Inflammatory macrophage (primary cell): ENCODE data around the gene C6orf58.
A peak's percentile ranks its signal among the peaks of the same experiment; 100 is the strongest.

Experiments
- DNase-seq, 2 donors: peaks; one replicate each; pipeline ENCODE4 v3.0.0-alpha.2; 2020 to 2022
- total RNA-seq, 18 experiments: gene quantifications; one replicate each; lab custom pipeline; 2026; ENCODE audit warnings: mixed read lengths in 6 of 18, inconsistent platforms in 2 of 18; lab: John Stamatoyannopoulos, UW

Gene C6orf58
- 0 to 0.20 (median 0) reads per million in 18 experiments for total RNA-seq

- DNase-seq = peak; percentile 3 to 17
These were observed at the start of gene C6orf58 for GRCh38 chr6:127576874-127577273. C6orf58 (plus strand) TSS chr6:127577174; CDS start chr6:127577186, 12 bp downstream.

GRCh38 chr6:127533011-127533410, 44.0 kb upstream of the C6orf58 start:
- peak in 1 of 2 donors; percentile 59 for DNase-seq

- DNase-seq = peak; percentile 21 to 79
These were observed 43.2 kb upstream of the C6orf58 start for GRCh38 chr6:127533736-127534135.

GRCh38 chr6:127538750-127539264, 38.2 kb upstream of the C6orf58 start:
- DNase-seq = no peak

GRCh38 chr6:127539272-127539671, 37.7 kb upstream of the C6orf58 start:
- peak in 1 of 2 donors; percentile 62 for DNase-seq

- no peak for DNase-seq
These were observed 29.8 kb upstream of the C6orf58 start for GRCh38 chr6:127547215-127547614.

GRCh38 chr6:127547904-127548649, 28.9 kb upstream of the C6orf58 start:
- no peak for DNase-seq

- DNase-seq = no peak
These were observed 26.6 kb upstream of the C6orf58 start for GRCh38 chr6:127550403-127550802.

- no peak for DNase-seq
These were observed 22.5 kb upstream of the C6orf58 start for GRCh38 chr6:127554435-127555006.

GRCh38 chr6:127561660-127562059, 15.3 kb upstream of the C6orf58 start:
- DNase-seq = no peak

- DNase-seq = no peak
These were observed 12.2 kb upstream of the C6orf58 start for GRCh38 chr6:127564761-127565160.

- DNase-seq = no peak
These were observed 10.9 kb upstream of the C6orf58 start for GRCh38 chr6:127566119-127566518.

- DNase-seq = no peak
These were observed 10.3 kb upstream of the C6orf58 start for GRCh38 chr6:127566651-127567050.

GRCh38 chr6:127567476-127567875, 9.5 kb upstream of the C6orf58 start:
- DNase-seq = no peak

GRCh38 chr6:127570739-127571389, 6.1 kb upstream of the C6orf58 start:
- no peak for DNase-seq

- DNase-seq = no peak
These were observed 1.9 kb downstream of the C6orf58 start for GRCh38 chr6:127578900-127579299.

- no peak for DNase-seq
These were observed 4.6 kb downstream of the C6orf58 start for GRCh38 chr6:127581576-127581975.

GRCh38 chr6:127582777-127583462, 5.9 kb downstream of the C6orf58 start:
- peak in 1 of 2 donors; percentile 2 for DNase-seq

- no peak for DNase-seq
These were observed 8.1 kb downstream of the C6orf58 start for GRCh38 chr6:127585123-127585522.

- no peak for DNase-seq
These were observed 9.4 kb downstream of the C6orf58 start for GRCh38 chr6:127586372-127586771.

GRCh38 chr6:127587875-127588274, 10.9 kb downstream of the C6orf58 start:
- no peak for DNase-seq

- DNase-seq = no peak
These were observed 12.2 kb downstream of the C6orf58 start for GRCh38 chr6:127589135-127589534.

GRCh38 chr6:127590344-127590743, 13.4 kb downstream of the C6orf58 start:
- no peak for DNase-seq
